ENCODE data around the gene EDNRA.

DNA sequence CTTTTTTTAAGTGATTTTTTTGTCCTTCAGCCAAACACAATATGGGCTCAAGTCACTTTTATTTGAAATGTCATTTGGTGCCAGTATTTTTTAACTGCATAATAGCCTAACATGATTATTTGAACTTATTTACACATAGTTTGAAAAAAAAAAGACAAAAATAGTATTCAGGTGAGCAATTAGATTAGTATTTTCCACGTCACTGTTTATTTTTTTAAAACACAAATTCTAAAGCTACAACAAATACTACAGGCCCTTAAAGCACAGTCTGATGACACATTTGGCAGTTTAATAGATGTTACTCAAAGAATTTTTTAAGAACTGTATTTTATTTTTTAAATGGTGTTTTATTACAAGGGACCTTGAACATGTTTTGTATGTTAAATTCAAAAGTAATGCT is 62.1 kb downstream of the EDNRA start:
- TF ChIP-seq, protein P1, sequence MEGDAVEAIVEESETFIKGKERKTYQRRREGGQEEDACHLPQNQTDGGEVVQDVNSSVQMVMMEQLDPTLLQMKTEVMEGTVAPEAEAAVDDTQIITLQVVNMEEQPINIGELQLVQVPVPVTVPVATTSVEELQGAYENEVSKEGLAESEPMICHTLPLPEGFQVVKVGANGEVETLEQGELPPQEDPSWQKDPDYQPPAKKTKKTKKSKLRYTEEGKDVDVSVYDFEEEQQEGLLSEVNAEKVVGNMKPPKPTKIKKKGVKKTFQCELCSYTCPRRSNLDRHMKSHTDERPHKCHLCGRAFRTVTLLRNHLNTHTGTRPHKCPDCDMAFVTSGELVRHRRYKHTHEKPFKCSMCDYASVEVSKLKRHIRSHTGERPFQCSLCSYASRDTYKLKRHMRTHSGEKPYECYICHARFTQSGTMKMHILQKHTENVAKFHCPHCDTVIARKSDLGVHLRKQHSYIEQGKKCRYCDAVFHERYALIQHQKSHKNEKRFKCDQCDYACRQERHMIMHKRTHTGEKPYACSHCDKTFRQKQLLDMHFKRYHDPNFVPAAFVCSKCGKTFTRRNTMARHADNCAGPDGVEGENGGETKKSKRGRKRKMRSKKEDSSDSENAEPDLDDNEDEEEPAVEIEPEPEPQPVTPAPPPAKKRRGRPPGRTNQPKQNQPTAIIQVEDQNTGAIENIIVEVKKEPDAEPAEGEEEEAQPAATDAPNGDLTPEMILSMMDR (IDR thresholded peaks at IDR 0.05): no peak
- TF ChIP-seq EP300 (IDR thresholded peaks at IDR 0.05) (no peak), POLR2A (IDR thresholded peaks at IDR 0.05) (no peak), POLR2AphosphoS5 (IDR thresholded peaks at IDR 0.05) (no peak)
